HEK293 (cell line): Measurements from ENCODE around the gene TCF7L1.
A peak's percentile ranks its signal among the peaks of the same experiment; 100 is the strongest.

ENCODE experiments used
- CTCF ChIA-PET: fragments of 350-600 bp; formaldehyde crosslinking; extraction: SDS; loops from one replicate; lab custom pipeline; 2021; ENCODE audit warnings: antibody characterized with exemption; lab: Yijun Ruan, JAX
- POLR2A ChIA-PET: fragments of 300-600 bp; formaldehyde crosslinking; extraction: SDS; loops from one replicate; lab custom pipeline; 2020; ENCODE audit warnings: antibody characterized with exemption, inconsistent platforms; lab: Yijun Ruan, JAX
- H3K27ac ChIP-seq: fragments of 200-500 bp; sonication (Bioruptor generic); 2 replicates; pipeline ENCODE4 v1.5.1; 2014; ENCODE audit warnings: low read depth, low read length, control low read depth, inconsistent platforms; ENCODE audit errors: extremely low read depth
- H3K36me3 ChIP-seq, 2 experiments: fragments of 200-500 bp in 1 of 2; sonication (Bioruptor generic) in 1 of 2; 1 replicate in 1 of 2; 2 replicates in 1 of 2; pipeline ENCODE4 v1.5.1; 2014 to 2017; ENCODE audit warnings: inconsistent platforms in 2 of 2, low read length in 2 of 2; ENCODE audit not compliant: control insufficient read depth in 2 of 2, insufficient read depth in 1 of 2
- H3K4me1 ChIP-seq: fragments of 200-500 bp; sonication (Bioruptor generic); 2 replicates; pipeline ENCODE4 v1.5.1; 2014; ENCODE audit warnings: mild to moderate bottlenecking, low read length, inconsistent platforms; ENCODE audit not compliant: control insufficient read depth, insufficient read depth
- H3K4me3 ChIP-seq: 2 replicates; pipeline ENCODE4 v1.5.1; 2011; ENCODE audit warnings: low read depth, mild to moderate bottlenecking, control low read depth, low read length, moderate library complexity
- H3K9me3 ChIP-seq: fragments of 200-500 bp; sonication (Bioruptor generic); 2 replicates; pipeline ENCODE4 v1.5.1; 2014; ENCODE audit warnings: low read depth, low read length, inconsistent platforms; ENCODE audit not compliant: control insufficient read depth, insufficient read depth
- GFI1B ChIP-seq: fragments of 450-650 bp; formaldehyde crosslinking; IDR thresholded peaks from 2 replicates; pipeline ENCODE4 v1.5.1; 2016; ENCODE audit warnings: missing biosample characterization, missing genetic modification characterization
- GLIS1 ChIP-seq: fragments of 450-650 bp; formaldehyde crosslinking; IDR thresholded peaks from 2 replicates; pipeline ENCODE4 v1.5.1; 2016; ENCODE audit warnings: missing biosample characterization, missing genetic modification characterization
- IKZF3 ChIP-seq: fragments of 450-650 bp; IDR thresholded peaks from 2 replicates; pipeline ENCODE4 v1.5.0; 2018; ENCODE audit warnings: missing biosample characterization, mild to moderate bottlenecking, missing genetic modification characterization, moderate library complexity
- KLF8 ChIP-seq: fragments of 450-650 bp; formaldehyde crosslinking; IDR thresholded peaks from 2 replicates; pipeline ENCODE4 v1.5.1; 2016; ENCODE audit warnings: missing biosample characterization, missing genetic modification characterization
- KLF9 ChIP-seq: fragments of 450-650 bp; formaldehyde crosslinking; IDR thresholded peaks from 2 replicates; pipeline ENCODE4 v1.5.1; 2016; ENCODE audit warnings: missing biosample characterization, missing genetic modification characterization, low read depth
- REPIN1 ChIP-seq: fragments of 450-650 bp; formaldehyde crosslinking; IDR thresholded peaks from 2 replicates; pipeline ENCODE4 v1.5.1; 2017; ENCODE audit warnings: missing biosample characterization, missing genetic modification characterization, low read depth
- SALL2 ChIP-seq: fragments of 450-650 bp; formaldehyde crosslinking; IDR thresholded peaks from 2 replicates; pipeline ENCODE4 v1.5.0; 2017; ENCODE audit warnings: missing biosample characterization, mild to moderate bottlenecking, missing genetic modification characterization, borderline replicate concordance
- TCF7L2 ChIP-seq: IDR thresholded peaks from 2 replicates; pipeline ENCODE4 v1.6.1; 2011; ENCODE audit warnings: low read depth, mild to moderate bottlenecking, inconsistent platforms, low read length, moderate library complexity, borderline replicate concordance
- ZBTB1 ChIP-seq: fragments of 450-650 bp; formaldehyde crosslinking; IDR thresholded peaks from 2 replicates; pipeline ENCODE4 v1.5.1; 2016; ENCODE audit warnings: missing biosample characterization, missing genetic modification characterization
- ZFHX2 ChIP-seq: fragments of 450-650 bp; formaldehyde crosslinking; conservative IDR thresholded peaks from 2 replicates; pipeline ENCODE4 v1.5.1; 2016; ENCODE audit warnings: missing biosample characterization, missing genetic modification characterization
- ZFP3 ChIP-seq: fragments of 450-650 bp; formaldehyde crosslinking; IDR thresholded peaks from 2 replicates; pipeline ENCODE4 v1.5.1; 2016; ENCODE audit warnings: low read depth, missing biosample characterization, missing genetic modification characterization
- ZNF114 ChIP-seq: fragments of 450-650 bp; formaldehyde crosslinking; IDR thresholded peaks from 2 replicates; pipeline ENCODE4 v1.5.0; 2017; ENCODE audit warnings: missing biosample characterization, missing genetic modification characterization
- ZNF121 ChIP-seq: fragments of 450-650 bp; formaldehyde crosslinking; IDR thresholded peaks from 2 replicates; pipeline ENCODE4 v1.5.1; 2016; ENCODE audit warnings: missing biosample characterization, missing genetic modification characterization
- ZNF174 ChIP-seq: fragments of 450-650 bp; formaldehyde crosslinking; IDR thresholded peaks from 2 replicates; pipeline ENCODE4 v1.5.0; 2017; ENCODE audit warnings: missing biosample characterization, mild to moderate bottlenecking, missing genetic modification characterization
- ZNF23 ChIP-seq: fragments of 450-650 bp; formaldehyde crosslinking; IDR thresholded peaks from 2 replicates; pipeline ENCODE4 v1.5.1; 2016; ENCODE audit warnings: missing biosample characterization, missing genetic modification characterization, borderline replicate concordance
- ZNF239 ChIP-seq: fragments of 450-650 bp; formaldehyde crosslinking; IDR thresholded peaks from 2 replicates; pipeline ENCODE4 v1.5.1; 2016; ENCODE audit warnings: missing biosample characterization, missing genetic modification characterization
- ZNF416 ChIP-seq: fragments of 450-650 bp; formaldehyde crosslinking; IDR thresholded peaks from 2 replicates; pipeline ENCODE4 v1.5.1; 2016; ENCODE audit warnings: missing biosample characterization, missing genetic modification characterization
- ZNF473 ChIP-seq: fragments of 450-650 bp; formaldehyde crosslinking; IDR thresholded peaks from 2 replicates; pipeline ENCODE4 v1.5.1; 2017; ENCODE audit warnings: missing biosample characterization, missing genetic modification characterization
- ZNF514 ChIP-seq: fragments of 450-650 bp; formaldehyde crosslinking; IDR thresholded peaks from 2 replicates; pipeline ENCODE4 v1.5.1; 2016; ENCODE audit warnings: missing biosample characterization, missing genetic modification characterization
- ZNF555 ChIP-seq: fragments of 450-650 bp; formaldehyde crosslinking; conservative IDR thresholded peaks from 2 replicates; pipeline ENCODE4 v1.5.1; 2017; ENCODE audit warnings: missing biosample characterization, mild to moderate bottlenecking, missing genetic modification characterization, inconsistent platforms
- ZNF571 ChIP-seq: fragments of 450-650 bp; formaldehyde crosslinking; IDR thresholded peaks from 2 replicates; pipeline ENCODE4 v1.5.0; 2017; ENCODE audit warnings: missing biosample characterization, missing genetic modification characterization
- ZNF580 ChIP-seq: fragments of 450-650 bp; formaldehyde crosslinking; IDR thresholded peaks from 2 replicates; pipeline ENCODE4 v1.5.1; 2016; ENCODE audit warnings: missing biosample characterization, missing genetic modification characterization
- ZNF621 ChIP-seq: fragments of 450-650 bp; formaldehyde crosslinking; IDR thresholded peaks from 2 replicates; pipeline ENCODE4 v1.5.1; 2017; ENCODE audit warnings: missing biosample characterization, missing genetic modification characterization
- ZNF624 ChIP-seq: fragments of 450-650 bp; formaldehyde crosslinking; IDR thresholded peaks from 2 replicates; pipeline ENCODE4 v1.5.1; 2017; ENCODE audit warnings: missing biosample characterization, missing genetic modification characterization
- ZNF626 ChIP-seq: fragments of 450-650 bp; sonication (Bioruptor Pico); formaldehyde crosslinking; IDR thresholded peaks from 2 replicates; pipeline ENCODE4 v1.5.1; 2018; ENCODE audit warnings: missing biosample characterization, missing genetic modification characterization, inconsistent platforms
- ZNF677 ChIP-seq: fragments of 450-650 bp; IDR thresholded peaks from 2 replicates; pipeline ENCODE4 v1.5.0; 2018; ENCODE audit warnings: missing biosample characterization, mild to moderate bottlenecking, missing genetic modification characterization, moderate library complexity
- ZNF707 ChIP-seq: fragments of 450-650 bp; formaldehyde crosslinking; IDR thresholded peaks from 2 replicates; pipeline ENCODE4 v1.5.1; 2016; ENCODE audit warnings: missing biosample characterization, missing genetic modification characterization
- ZNF768 ChIP-seq: fragments of 450-650 bp; formaldehyde crosslinking; IDR thresholded peaks from 2 replicates; pipeline ENCODE4 v1.5.1; 2018; ENCODE audit warnings: missing biosample characterization, mild to moderate bottlenecking, missing genetic modification characterization
- ZSCAN18 ChIP-seq: fragments of 450-650 bp; formaldehyde crosslinking; IDR thresholded peaks from 2 replicates; pipeline ENCODE4 v1.5.1; 2016; ENCODE audit warnings: missing biosample characterization, missing genetic modification characterization
- TF ChIP-seq, protein P1 (sequence below): fragments of 450-650 bp; formaldehyde crosslinking; IDR thresholded peaks from 2 replicates; pipeline ENCODE4 v1.5.1; 2016; ENCODE audit warnings: missing biosample characterization, missing genetic modification characterization, borderline replicate concordance

TCF7L1 gene

DNA sequence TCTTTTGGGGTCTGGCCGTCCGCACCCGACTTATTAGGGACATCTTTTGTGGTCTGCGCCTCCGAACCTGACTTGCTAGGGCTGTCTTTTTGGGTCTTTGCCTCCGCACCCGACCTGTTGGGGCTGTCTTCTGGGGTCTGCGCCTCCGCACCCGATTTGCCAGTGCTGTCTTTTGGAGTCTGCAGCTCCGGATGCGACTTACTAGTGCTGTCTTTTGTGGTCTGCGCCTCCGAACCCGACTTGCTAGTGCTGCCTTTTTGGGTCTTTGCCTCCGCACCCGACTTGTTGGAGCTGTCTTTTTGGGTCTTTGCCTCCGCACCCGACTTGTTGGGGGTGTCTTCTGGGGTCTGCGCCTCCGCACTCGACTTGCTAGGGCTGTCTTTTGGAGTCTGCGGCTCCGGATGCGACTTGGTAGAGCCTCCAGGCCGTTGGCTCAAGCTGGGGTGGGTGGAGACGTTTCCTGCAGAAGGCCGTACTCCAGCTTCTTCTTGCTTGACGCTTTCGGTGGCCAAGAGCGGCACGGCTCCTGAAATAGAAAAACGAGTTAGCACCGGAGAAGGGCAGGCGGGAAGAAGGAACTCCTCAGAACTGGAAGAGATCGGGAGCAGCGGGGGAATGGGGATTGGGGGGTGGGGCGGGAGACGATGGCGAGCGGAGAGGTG, 194.1 kb downstream of the TCF7L1 start:
- Histone ChIP-seq H3K27ac (peak overlapping the region; percentile 8; the same call in 1 of the 2 replicates), H3K36me3 (peaks cover 28 to 46% of the 10 kb centered on the region in 2 experiments), H3K4me1 (no peaks in the 10 kb centered on the region), H3K4me3 (peak overlapping the region; percentile 85), H3K9me3 (no peaks in the 10 kb centered on the region)
- CTCF ChIA-PET: interaction anchor here (0.6 to 2.0 kb wide), 5 partner anchors 27 to 450 kb away, joined by 3 to 11 read pairs (median 4); no protein-coding TSS in a partner anchor
- no peak for TF ChIP-seq ZNF121
- no peak for TF ChIP-seq KLF9 (tag by site-specific recombination)
- TF ChIP-seq GLIS1 (tag by site-specific recombination): no peak
- TF ChIP-seq, protein P1, sequence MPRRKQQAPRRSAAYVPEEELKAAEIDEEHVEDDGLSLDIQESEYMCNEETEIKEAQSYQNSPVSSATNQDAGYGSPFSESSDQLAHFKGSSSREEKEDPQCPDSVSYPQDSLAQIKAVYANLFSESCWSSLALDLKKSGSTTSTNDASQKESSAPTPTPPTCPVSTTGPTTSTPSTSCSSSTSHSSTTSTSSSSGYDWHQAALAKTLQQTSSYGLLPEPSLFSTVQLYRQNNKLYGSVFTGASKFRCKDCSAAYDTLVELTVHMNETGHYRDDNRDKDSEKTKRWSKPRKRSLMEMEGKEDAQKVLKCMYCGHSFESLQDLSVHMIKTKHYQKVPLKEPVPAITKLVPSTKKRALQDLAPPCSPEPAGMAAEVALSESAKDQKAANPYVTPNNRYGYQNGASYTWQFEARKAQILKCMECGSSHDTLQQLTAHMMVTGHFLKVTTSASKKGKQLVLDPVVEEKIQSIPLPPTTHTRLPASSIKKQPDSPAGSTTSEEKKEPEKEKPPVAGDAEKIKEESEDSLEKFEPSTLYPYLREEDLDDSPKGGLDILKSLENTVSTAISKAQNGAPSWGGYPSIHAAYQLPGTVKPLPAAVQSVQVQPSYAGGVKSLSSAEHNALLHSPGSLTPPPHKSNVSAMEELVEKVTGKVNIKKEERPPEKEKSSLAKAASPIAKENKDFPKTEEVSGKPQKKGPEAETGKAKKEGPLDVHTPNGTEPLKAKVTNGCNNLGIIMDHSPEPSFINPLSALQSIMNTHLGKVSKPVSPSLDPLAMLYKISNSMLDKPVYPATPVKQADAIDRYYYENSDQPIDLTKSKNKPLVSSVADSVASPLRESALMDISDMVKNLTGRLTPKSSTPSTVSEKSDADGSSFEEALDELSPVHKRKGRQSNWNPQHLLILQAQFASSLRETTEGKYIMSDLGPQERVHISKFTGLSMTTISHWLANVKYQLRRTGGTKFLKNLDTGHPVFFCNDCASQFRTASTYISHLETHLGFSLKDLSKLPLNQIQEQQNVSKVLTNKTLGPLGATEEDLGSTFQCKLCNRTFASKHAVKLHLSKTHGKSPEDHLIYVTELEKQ (tag by site-specific recombination): no peak
- no peak for TF ChIP-seq IKZF3 (tag by site-specific recombination)
- TF ChIP-seq ZNF514 (tag by site-specific recombination): no peak
- TF ChIP-seq ZFHX2: no peak
- TF ChIP-seq ZNF707 (tag by site-specific recombination): no peak
- TF ChIP-seq, all 188 proteins: peak for 0
- POLR2A ChIA-PET: interaction anchor here (0.9 to 2.7 kb wide), 12 partner anchors 9 to 234 kb away, joined by 3 to 28 read pairs (median 6); partner anchors contain the start of genes ELMOD3, GGCX, MAT2A and RETSAT

DNA sequence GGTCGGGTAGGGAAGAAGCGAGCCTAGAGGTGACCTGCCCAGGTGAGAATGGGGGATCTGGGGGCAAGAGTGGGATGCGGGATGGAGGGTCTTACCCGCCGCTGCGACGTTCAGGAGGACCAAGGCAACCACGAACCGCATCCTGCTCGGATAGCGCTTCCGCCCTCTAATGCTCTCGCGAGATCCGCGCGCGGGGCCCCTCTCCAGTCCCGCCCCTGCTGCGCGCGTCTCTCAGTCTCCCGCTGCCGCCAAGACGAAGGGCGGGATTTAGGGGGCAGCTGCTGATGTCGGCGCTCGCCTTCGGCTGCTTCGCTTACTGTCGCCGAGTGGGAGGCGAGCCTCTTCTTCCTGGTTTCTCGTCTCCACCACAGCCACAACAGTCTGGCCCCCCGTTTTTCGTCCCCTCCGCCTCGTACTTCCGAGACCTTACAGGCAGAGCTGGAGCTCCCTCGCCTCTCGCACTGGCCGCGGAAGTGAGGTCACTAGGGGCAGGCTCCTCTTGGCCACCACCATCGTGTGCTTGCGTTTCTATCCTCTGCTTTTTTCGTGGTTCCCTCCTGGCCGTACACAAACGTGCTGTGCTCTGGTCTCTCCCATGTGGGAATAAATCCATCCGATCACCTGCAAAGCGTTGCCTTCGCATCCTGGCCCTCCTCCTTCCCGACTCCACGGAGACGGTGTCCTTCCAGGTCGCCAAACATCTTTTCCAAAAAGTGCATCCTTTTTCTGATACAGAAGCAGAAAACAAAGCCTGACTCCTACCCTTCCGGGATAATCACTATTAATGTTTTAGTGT, 194.8 kb downstream of the TCF7L1 start, which contains the start of gene TGOLN2:
TSS of gene TGOLN2 (minus strand) at position 168 of the 796 bp plus-strand sequence. CDS start at position 141, 27 bp downstream.
- POLR2A ChIA-PET: interaction anchor here (0.9 to 2.7 kb wide), 11 partner anchors 8 to 233 kb away, joined by 3 to 28 read pairs (median 6); partner anchors contain the start of genes ELMOD3, GGCX, MAT2A and RETSAT
- CTCF ChIA-PET: interaction anchor here (0.9 to 1.9 kb wide), 2 partner anchors 28 to 262 kb away, joined by 3 to 9 read pairs; no protein-coding TSS in a partner anchor
- peak within 1 kb of the TSS; percentile 93 for H3K27ac ChIP-seq
- H3K4me1 ChIP-seq: no peaks in the 10 kb centered on the region
- H3K9me3 ChIP-seq: no peaks in the 10 kb centered on the region
- peak within 1 kb of the TSS; percentile 85 for H3K4me3 ChIP-seq
- H3K36me3 ChIP-seq: peaks cover 21 to 39% of the 10 kb centered on the region in 2 experiments
- TF ChIP-seq ZSCAN18: no peak
- TF ChIP-seq TCF7L2: no peak
- TF ChIP-seq ZNF624 (tag by site-specific recombination): no peak
- TF ChIP-seq ZNF621: no peak
- TF ChIP-seq SALL2 (tag by site-specific recombination): no peak
- TF ChIP-seq ZNF555 (tag by site-specific recombination): no peak
- no peak for TF ChIP-seq ZNF473 (tag by site-specific recombination)
- TF ChIP-seq ZNF580 (tag by site-specific recombination): peak; percentile 63
- TF ChIP-seq ZNF174 (tag by site-specific recombination): no peak
- TF ChIP-seq KLF8: peak; percentile 90
- TF ChIP-seq ZNF768 (tag by site-specific recombination): no peak
- no peak for TF ChIP-seq ZBTB1 (tag by site-specific recombination)
- no peak for TF ChIP-seq ZNF114 (tag by site-specific recombination)
- no peak for TF ChIP-seq ZNF626 (tag by site-specific recombination)
- no peak for TF ChIP-seq REPIN1
- no peak for TF ChIP-seq ZNF23 (tag by site-specific recombination)
- no peak for TF ChIP-seq ZNF416 (tag by site-specific recombination)
- no peak for TF ChIP-seq ZFP3 (tag by site-specific recombination)
- TF ChIP-seq ZNF239 (tag by site-specific recombination): no peak
- no peak for TF ChIP-seq GFI1B (tag by site-specific recombination)
- TF ChIP-seq ZNF677: no peak
- TF ChIP-seq ZNF571 (tag by site-specific recombination): no peak
